ENCODE results near the gene KRT2. TPM values are rescaled to one million over a fixed set of nuclear protein-coding genes. Genes with fewer than 3 reads are reported as not detected.

KRT2 gene
- total and polyA plus RNA-seq, 2 of the 4 experiments (the other 2 are of a cell fraction) = not detected

DNA sequence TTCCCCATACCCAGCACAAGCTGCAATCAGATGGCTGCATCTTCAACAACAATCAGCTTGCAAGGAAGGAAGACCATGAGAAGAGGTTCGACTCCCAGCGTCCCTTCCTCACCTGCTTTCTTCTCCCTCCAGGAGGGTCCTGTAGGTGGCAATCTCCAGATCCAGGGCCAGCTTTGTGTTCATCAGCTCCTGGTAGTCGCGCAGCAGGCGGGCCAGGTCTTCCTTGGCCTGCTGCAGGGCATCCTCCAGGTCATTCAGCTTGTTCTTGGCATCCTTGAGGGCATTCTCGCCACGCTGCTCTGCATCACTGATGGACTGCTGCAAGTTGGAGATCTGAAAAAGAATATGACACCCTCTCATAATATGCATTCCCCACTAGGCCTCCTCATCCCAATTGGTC, 24.2 kb upstream of the KRT2 start:
- Histone ChIP-seq H3K79me1 (ENCODE audit: low read depth in 1 of 2, low read length in 2 of 2) (no peaks in the 10 kb centered on the region), H3K56ac (ENCODE audit: extremely low read depth, insufficient read depth, low read length) (no peak overlapping the region), H3K9me3 (ENCODE audit: control insufficient read depth, insufficient read depth, low read length) (no peaks in the 10 kb centered on the region), H3K9ac (ENCODE audit: low read depth, low read length) (no peak overlapping the region), H2BK120ac (ENCODE audit: low read depth, low read length) (no peak overlapping the region), H4K20me1 (ENCODE audit: insufficient read depth, low read length) (no peaks in the 10 kb centered on the region), H2AK9ac (replicated peaks; ENCODE audit: low read depth, low read length, poor library complexity) (no peak overlapping the region), H3K4me2 (ENCODE audit: low read depth, low read length) (no peak overlapping the region), H3K14ac (replicated peaks; ENCODE audit: low read depth, low read length) (no peak overlapping the region), H2BK20ac (ENCODE audit: low read depth, low read length) (no peak overlapping the region), H3K27me3 (ENCODE audit: control insufficient read depth, insufficient read depth, low read length) (peaks cover 22% of the 10 kb centered on the region), H3K23ac (ENCODE audit: low read depth, low read length) (no peak overlapping the region), H3K4me1 (ENCODE audit: control insufficient read depth, insufficient read depth, low read length) (no peaks in the 10 kb centered on the region), H3K4me3 (ENCODE audit: insufficient read depth, low read depth, low read length) (no peak overlapping the region), H2BK15ac (ENCODE audit: low read depth, low read length) (no peak overlapping the region), H3K9me1 (ENCODE audit: insufficient read depth, low read length) (no peaks in the 10 kb centered on the region), H3K4ac (ENCODE audit: low read depth, low read length) (no peak overlapping the region), H2BK5ac (ENCODE audit: low read depth, low read length, poor library complexity, severe bottlenecking) (no peak overlapping the region), H2AK5ac (ENCODE audit: low read depth, low read length) (no peak overlapping the region), H3K27ac (ENCODE audit: insufficient read depth, low read length) (no peak overlapping the region), H4K91ac (ENCODE audit: insufficient read depth, low read depth, low read length) (no peak overlapping the region), H3K36me3 (ENCODE audit: control insufficient read depth, insufficient read depth, low read length) (no peaks in the 10 kb centered on the region), H4K8ac (ENCODE audit: low read depth in 2 of 2, low read length in 2 of 2) (no peak overlapping the region), H4K5ac (ENCODE audit: low read depth, low read length) (no peak overlapping the region), H3K18ac (ENCODE audit: low read depth, low read length) (no peak overlapping the region), H2AFZ (replicated peaks; ENCODE audit: low read length, poor library complexity) (no peak overlapping the region)
- dilution Hi-C loops (cut with HindIII; ENCODE audit: low sequenced_read_pairs, unreplicated experiment) = no loop called here
- intact Hi-C loops (cut with micrococcal nuclease) = no loop called here
- no TSS peak for BruUV-seq (replicated peaks)
- CTCF ChIA-PET = interaction anchor here (0.6 to 0.7 kb wide), 2 partner anchors 17 to 112 kb away, joined by 3 read pairs; no protein-coding TSS in a partner anchor
- DNase-seq (no peak), ATAC-seq (ENCODE audit: low read depth) (no peak)
- no CpG with 5 or more reads among the region's 7 CpGs for WGBS, 2 experiments (ENCODE audit: extremely low coverage in 2 of 2, insufficient read length in 1 of 2)
- in situ Hi-C loops (cut with MboI; ENCODE audit: low sequenced_read_pairs) = no loop called here
- TF ChIP-seq BHLHE40 (IDR thresholded peaks at IDR 0.05; ENCODE audit: low read depth, low read length) (no peak), MXI1 (IDR thresholded peaks at IDR 0.05; ENCODE audit: borderline replicate concordance, low read depth, low read length) (no peak), POLR2A (IDR thresholded peaks at IDR 0.05; ENCODE audit: low read depth, low read length) (no peak), CHD1 (IDR thresholded peaks at IDR 0.05; ENCODE audit: low read depth, low read length) (no peak), CEBPB (IDR thresholded peaks at IDR 0.05; ENCODE audit: low read depth, low read length) (no peak)
- TF ChIP-seq, protein P1, sequence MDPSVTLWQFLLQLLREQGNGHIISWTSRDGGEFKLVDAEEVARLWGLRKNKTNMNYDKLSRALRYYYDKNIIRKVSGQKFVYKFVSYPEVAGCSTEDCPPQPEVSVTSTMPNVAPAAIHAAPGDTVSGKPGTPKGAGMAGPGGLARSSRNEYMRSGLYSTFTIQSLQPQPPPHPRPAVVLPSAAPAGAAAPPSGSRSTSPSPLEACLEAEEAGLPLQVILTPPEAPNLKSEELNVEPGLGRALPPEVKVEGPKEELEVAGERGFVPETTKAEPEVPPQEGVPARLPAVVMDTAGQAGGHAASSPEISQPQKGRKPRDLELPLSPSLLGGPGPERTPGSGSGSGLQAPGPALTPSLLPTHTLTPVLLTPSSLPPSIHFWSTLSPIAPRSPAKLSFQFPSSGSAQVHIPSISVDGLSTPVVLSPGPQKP (IDR thresholded peaks at IDR 0.05; ENCODE audit: borderline replicate concordance, low read depth, low read length) = no peak
- POLR2A ChIA-PET (ENCODE audit: unreplicated experiment) = no interaction called here

Data from IMR-90 (cell line).